HepG2 (cell line): ENCODE measurements around the gene ZNF302. TPM values are rescaled to one million over a fixed set of nuclear protein-coding genes. Genes with fewer than 3 reads are reported as not detected.
A peak's percentile ranks its signal among the peaks of the same experiment; 100 is the strongest.

ENCODE experiments used
- ATAC-seq: fragments of 200-7000 bp; cut with Tn5 transposase; 3 replicates; pipeline ENCODE4 v1.9.1; 2020; ENCODE audit warnings: mild to moderate bottlenecking, moderate library complexity
- BruUV-seq: library from RNA; stranded (reverse); fragments of 400-500 nt; replicated peaks from 2 replicates; lab custom pipeline; 2021; lab: Mats Ljungman, UMichigan
- CTCF ChIA-PET: fragments of 300-600 bp; formaldehyde crosslinking; extraction: SDS; loops from one replicate; lab custom pipeline; 2021; ENCODE audit warnings: low total read pairs, inconsistent platforms, low intra/inter-chr PET ratio; lab: Yijun Ruan, JAX
- POLR2A ChIA-PET: fragments of 350-600 bp; sonication (Branson Sonifier 250); formaldehyde crosslinking; loops from one replicate; lab custom pipeline; 2020; ENCODE audit warnings: antibody characterized with exemption, inconsistent platforms; lab: Yijun Ruan, JAX
- DNase-seq: peaks from one replicate; pipeline ENCODE4 v3.0.0-alpha.2; 2015; ENCODE audit warnings: low spot score
- FAIRE-seq: peaks from 3 replicates; lab custom pipeline; 2011; peaks lifted over from hg19 to GRCh38; lab: Jason Lieb, UNC
- H2AFZ ChIP-seq: one replicate; pipeline ENCODE4 v1.6.1; 2011; ENCODE audit warnings: low read length, inconsistent platforms
- H3K27ac ChIP-seq: fragments of 300-600 bp; 3 replicates; pipeline ENCODE4 v1.8.0; 2011; ENCODE audit warnings: mixed run types, mild to moderate bottlenecking, mixed read lengths, low read length, inconsistent platforms; ENCODE audit not compliant: insufficient read depth; ENCODE audit errors: extremely low read length
- H3K27me3 ChIP-seq, 2 experiments: fragments of 200-600 bp in 1 of 2; 2 replicates in 1 of 2; 3 replicates in 1 of 2; pipeline versions ENCODE4 v1.6.0 to v1.8.0; 2011; ENCODE audit warnings: low read length in 2 of 2, mild to moderate bottlenecking in 2 of 2, moderate library complexity in 2 of 2, inconsistent platforms in 1 of 2; ENCODE audit not compliant: insufficient read depth in 2 of 2, control insufficient read depth in 1 of 2
- H3K36me3 ChIP-seq, 2 experiments: fragments of 200-600 bp in 1 of 2; replicated peaks in 1 of 2; 2 replicates in 1 of 2; 3 replicates in 1 of 2; pipeline versions ENCODE4 v1.5.1 to v1.8.0; 2011; ENCODE audit warnings: low read length in 2 of 2, inconsistent platforms in 1 of 2; ENCODE audit not compliant: insufficient read depth in 2 of 2, control insufficient read depth in 1 of 2
- H3K4me1 ChIP-seq: 2 replicates; pipeline ENCODE4 v1.5.1; 2012; ENCODE audit warnings: low read length, inconsistent platforms; ENCODE audit not compliant: insufficient read depth
- H3K4me2 ChIP-seq: 2 replicates; pipeline ENCODE4 v1.6.0; 2011; ENCODE audit warnings: low read depth, low read length, inconsistent platforms
- H3K4me3 ChIP-seq, 3 experiments: fragments of 200-600 bp in 1 of 3; sonication (generic), shearing (Covaris generic) in 1 of 3; replicated peaks in 1 of 3; 2 replicates each; pipeline ENCODE4 v1.5.1; 2011 to 2016; ENCODE audit warnings: low read length in 3 of 3, inconsistent platforms in 2 of 3, low read depth in 2 of 3, mild to moderate bottlenecking in 2 of 3, control low read depth in 1 of 3, mixed read lengths in 1 of 3; ENCODE audit not compliant: insufficient read depth in 1 of 3
- H3K79me2 ChIP-seq: one replicate; pipeline ENCODE4 v1.6.1; 2011; ENCODE audit warnings: low read length, inconsistent platforms; ENCODE audit not compliant: insufficient read depth
- H3K9ac ChIP-seq: 2 replicates; pipeline ENCODE4 v1.6.0; 2011; ENCODE audit warnings: mild to moderate bottlenecking, low read depth, low read length, inconsistent platforms; ENCODE audit not compliant: insufficient read depth
- H3K9me3 ChIP-seq: 2 replicates; pipeline ENCODE4 v1.5.1; 2012; ENCODE audit warnings: mild to moderate bottlenecking, low read length
- H4K20me1 ChIP-seq: 2 replicates; pipeline ENCODE4 v1.6.0; 2011; ENCODE audit warnings: inconsistent platforms, mild to moderate bottlenecking, low read length, moderate library complexity; ENCODE audit not compliant: insufficient read depth
- KMT2A ChIP-seq: sonication (generic); formaldehyde crosslinking; IDR thresholded peaks from 2 replicates; pipeline ENCODE4 v1.4.0; 2020; ENCODE audit warnings: missing genetic modification reagents
- MAFG ChIP-seq: sonication (generic); formaldehyde crosslinking; IDR thresholded peaks from 2 replicates; pipeline ENCODE4 v1.5.1; 2020; ENCODE audit warnings: mild to moderate bottlenecking, missing genetic modification reagents
- WGBS: methylation state at CpG from one replicate; pipeline ENCODE4 v1.1.6; 2017; ENCODE audit warnings: low lambda C conversion rate; 5-methylcytosine and 5-hydroxymethylcytosine counted together
- in situ Hi-C: cut with HindIII; loops from 2 replicates; pipeline ENCODE4 v1.10.0; 2017; ENCODE audit warnings: low pct_unique_long_range_greater_than_20kb; ENCODE audit not compliant: extremely low pct_ligation_motif_present
- intact Hi-C: fragments of 100-400 bp; cut with micrococcal nuclease; formaldehyde crosslinking; loops from one replicate; pipeline ENCODE4 v1.10.0; 2022; ENCODE audit not compliant: unreplicated experiment
- polyA plus RNA-seq, 8 experiments: library from polyadenylated mRNA; depleted of rRNA in 3 of 8; stranded (reverse) in 7 of 8; unstranded in 1 of 8; fragments of >200 nt; fragmentation: Illumina TruSeq in 4 of 8; extraction: Trizol in 4 of 8; gene quantifications; 2 replicates each; pipeline versions ENCODE4 v1.2.1 to v1.2.3, GENCODE V29; 2011 to 2016; ENCODE audit warnings: low read depth in 4 of 8, missing spikeins in 1 of 8, mixed read lengths in 1 of 8; ENCODE audit not compliant: insufficient read depth in 1 of 8
- total RNA-seq, 5 experiments: library from RNA; depleted of rRNA; stranded (reverse); fragments of >200 nt; fragmentation: Illumina TruSeq; extraction: Trizol; gene quantifications; 2 replicates each; pipeline ENCODE4 v1.2.3, GENCODE V29; 2016; ENCODE audit warnings: low read depth in 1 of 5
- TF ChIP-seq, protein P1 (sequence below), 2 experiments: IDR thresholded peaks; 2 replicates each; pipeline ENCODE4 v1.6.1; 2011 to 2012; ENCODE audit warnings: low read length in 2 of 2, borderline replicate concordance in 1 of 2, low read depth in 1 of 2, mild to moderate bottlenecking in 1 of 2, moderate library complexity in 1 of 2

Gene ZNF302
- total and polyA plus RNA-seq, 2 of the 13 experiments (the other 11 are each of a cell fraction or from before 2014, with no cell fraction given), result not detected

DNA sequence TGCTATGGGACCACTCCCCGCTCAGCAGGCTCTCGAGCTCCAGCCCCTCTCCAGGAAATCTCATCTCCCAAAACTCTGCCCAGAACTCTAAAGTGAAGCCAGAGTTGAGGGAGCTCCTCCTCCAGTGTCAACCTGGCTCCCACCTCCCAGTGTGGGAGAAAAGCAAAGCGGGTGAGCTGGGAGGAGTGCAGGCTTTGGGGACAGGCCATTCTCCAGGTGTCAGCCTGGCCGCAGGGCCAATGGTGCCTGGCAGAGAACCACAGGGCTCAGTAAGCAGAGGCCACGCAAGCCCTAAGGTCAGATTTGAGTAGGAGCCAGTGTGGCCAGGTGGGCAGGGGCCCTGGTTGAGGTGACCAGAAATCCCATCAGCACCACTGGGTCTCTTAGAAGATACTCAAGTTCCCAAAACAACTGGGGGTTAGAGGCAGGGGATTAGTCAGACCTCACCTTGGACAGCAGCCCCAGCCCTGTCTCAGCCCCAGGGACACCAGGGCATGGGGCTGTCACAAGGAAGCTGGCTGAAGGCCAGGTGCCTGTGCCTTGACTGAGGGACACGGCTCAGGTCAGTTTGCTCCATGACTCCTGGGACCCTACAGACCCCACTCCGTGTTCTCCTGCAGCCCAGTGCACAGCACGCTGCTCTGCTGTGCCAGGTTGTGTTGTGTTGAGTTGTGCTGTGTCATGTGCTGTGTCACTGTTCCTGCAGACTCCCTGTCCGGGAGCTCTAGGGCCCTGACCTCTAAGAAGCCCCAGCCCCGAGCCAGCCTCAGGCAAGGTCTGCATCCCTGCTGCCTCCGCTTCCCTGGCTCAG, 53.7 kb downstream of the ZNF302 start:
- peaks cover 0 to 4% of the 10 kb centered on the region in 2 experiments; a peak in 1 of 5 replicates for H3K27me3 ChIP-seq
- in situ Hi-C loops (no loop called here), intact Hi-C loops (no loop called here)
- no peak overlapping the region for H3K4me3 ChIP-seq
- no peak for ATAC-seq
- H3K4me1 ChIP-seq, result peaks cover 35% of the 10 kb centered on the region
- peak overlapping the region; percentile 20; the same call in 1 of the 2 replicates for H3K4me2 ChIP-seq
- 46% methylated on average over 10 of the region's 11 CpGs for WGBS
- TF ChIP-seq MAFG (CRISPR knock-in tag) (peak; percentile 51; the same call in 1 of the 2 replicates), KMT2A (CRISPR knock-in tag) (no peak)
- TF ChIP-seq, protein P1, sequence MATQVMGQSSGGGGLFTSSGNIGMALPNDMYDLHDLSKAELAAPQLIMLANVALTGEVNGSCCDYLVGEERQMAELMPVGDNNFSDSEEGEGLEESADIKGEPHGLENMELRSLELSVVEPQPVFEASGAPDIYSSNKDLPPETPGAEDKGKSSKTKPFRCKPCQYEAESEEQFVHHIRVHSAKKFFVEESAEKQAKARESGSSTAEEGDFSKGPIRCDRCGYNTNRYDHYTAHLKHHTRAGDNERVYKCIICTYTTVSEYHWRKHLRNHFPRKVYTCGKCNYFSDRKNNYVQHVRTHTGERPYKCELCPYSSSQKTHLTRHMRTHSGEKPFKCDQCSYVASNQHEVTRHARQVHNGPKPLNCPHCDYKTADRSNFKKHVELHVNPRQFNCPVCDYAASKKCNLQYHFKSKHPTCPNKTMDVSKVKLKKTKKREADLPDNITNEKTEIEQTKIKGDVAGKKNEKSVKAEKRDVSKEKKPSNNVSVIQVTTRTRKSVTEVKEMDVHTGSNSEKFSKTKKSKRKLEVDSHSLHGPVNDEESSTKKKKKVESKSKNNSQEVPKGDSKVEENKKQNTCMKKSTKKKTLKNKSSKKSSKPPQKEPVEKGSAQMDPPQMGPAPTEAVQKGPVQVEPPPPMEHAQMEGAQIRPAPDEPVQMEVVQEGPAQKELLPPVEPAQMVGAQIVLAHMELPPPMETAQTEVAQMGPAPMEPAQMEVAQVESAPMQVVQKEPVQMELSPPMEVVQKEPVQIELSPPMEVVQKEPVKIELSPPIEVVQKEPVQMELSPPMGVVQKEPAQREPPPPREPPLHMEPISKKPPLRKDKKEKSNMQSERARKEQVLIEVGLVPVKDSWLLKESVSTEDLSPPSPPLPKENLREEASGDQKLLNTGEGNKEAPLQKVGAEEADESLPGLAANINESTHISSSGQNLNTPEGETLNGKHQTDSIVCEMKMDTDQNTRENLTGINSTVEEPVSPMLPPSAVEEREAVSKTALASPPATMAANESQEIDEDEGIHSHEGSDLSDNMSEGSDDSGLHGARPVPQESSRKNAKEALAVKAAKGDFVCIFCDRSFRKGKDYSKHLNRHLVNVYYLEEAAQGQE (IDR thresholded peaks at IDR 0.05; ENCODE audit: borderline replicate concordance in 1 of 2, low read depth in 1 of 2, low read length in 2 of 2), result peak; percentile 21 to 81
- no peaks in the 10 kb centered on the region for H3K9me3 ChIP-seq
- no peak overlapping the region for H3K9ac ChIP-seq
- peaks cover 7% of the 10 kb centered on the region for H3K79me2 ChIP-seq
- no peak for FAIRE-seq
- ChIA-PET POLR2A (interaction anchor here (0.7 kb wide), 1 partner anchor 15 kb away, joined by 3 read pairs; no protein-coding TSS in a partner anchor), CTCF (no interaction called here)
- H3K27ac ChIP-seq, result no peak overlapping the region
- no TSS peak for BruUV-seq
- H4K20me1 ChIP-seq, result no peaks in the 10 kb centered on the region
- peaks cover 0 to 2% of the 10 kb centered on the region in 2 experiments; a peak in 1 of 5 replicates for H3K36me3 ChIP-seq
- DNase-seq, result no peak
- no peak overlapping the region for H2AFZ ChIP-seq
